Hepatocyte (in vitro differentiated cells): ENCODE data around the gene CSRP3. TPM values are rescaled to one million over a fixed set of nuclear protein-coding genes. Genes with fewer than 3 reads are reported as not detected.

ENCODE experiments used
- DNase-seq: peaks from one replicate; pipeline ENCODE4 v3.0.0-alpha.2; 2016; ENCODE audit warnings: low spot score
- H2AFZ ChIP-seq: fragments of 200-600 bp; sonication (generic); 2 replicates; pipeline ENCODE4 v1.6.0; 2016; ENCODE audit warnings: antibody characterized with exemption, mild to moderate bottlenecking
- H3K27ac ChIP-seq: fragments of 200-600 bp; sonication (generic); 2 replicates; pipeline ENCODE4 v1.5.1; 2016; ENCODE audit warnings: mild to moderate bottlenecking
- H3K27me3 ChIP-seq: fragments of 200-600 bp; sonication (generic); 2 replicates; pipeline ENCODE4 v1.6.1; 2016
- H3K36me3 ChIP-seq: fragments of 200-600 bp; sonication (generic); replicated peaks from 2 replicates; pipeline ENCODE4 v1.5.1; 2016; ENCODE audit warnings: low read depth; ENCODE audit not compliant: insufficient read depth
- H3K4me1 ChIP-seq: fragments of 200-600 bp; sonication (generic); 2 replicates; pipeline ENCODE4 v1.5.1; 2016; ENCODE audit warnings: mild to moderate bottlenecking, moderate library complexity; ENCODE audit not compliant: insufficient read depth
- H3K4me2 ChIP-seq: fragments of 200-600 bp; sonication (generic); 2 replicates; pipeline ENCODE4 v1.6.0; 2016
- H3K4me3 ChIP-seq: fragments of 200-600 bp; sonication (generic); 2 replicates; pipeline ENCODE4 v1.5.1; 2016; ENCODE audit warnings: mild to moderate bottlenecking
- H3K79me2 ChIP-seq: fragments of 200-600 bp; sonication (generic); 2 replicates; pipeline ENCODE4 v1.6.0; 2017; ENCODE audit warnings: mild to moderate bottlenecking
- H3K9me2 ChIP-seq: fragments of 200-600 bp; sonication (generic); replicated peaks from 2 replicates; pipeline ENCODE4 v1.6.0; 2017; ENCODE audit warnings: mild to moderate bottlenecking; ENCODE audit not compliant: insufficient read depth
- H3K9me3 ChIP-seq: fragments of 200-600 bp; sonication (generic); 2 replicates; pipeline ENCODE4 v1.5.1; 2016; ENCODE audit warnings: low read depth, mild to moderate bottlenecking
- H4K20me1 ChIP-seq: fragments of 200-600 bp; sonication (generic); 2 replicates; pipeline ENCODE4 v1.6.0; 2016; ENCODE audit warnings: mild to moderate bottlenecking; ENCODE audit not compliant: insufficient read depth, poor library complexity, severe bottlenecking
- EZH2 ChIP-seq: fragments of 200-600 bp; sonication (generic); IDR thresholded peaks from 2 replicates; pipeline ENCODE4 v1.6.1; 2016; ENCODE audit warnings: antibody characterized with exemption, mild to moderate bottlenecking, borderline replicate concordance
- EZH2phosphoT487 ChIP-seq: fragments of 200-600 bp; sonication (generic); IDR thresholded peaks from one replicate; pipeline ENCODE4 v1.6.1; 2018; ENCODE audit warnings: antibody characterized with exemption, mild to moderate bottlenecking, low read depth, moderate library complexity; ENCODE audit not compliant: unreplicated experiment, severe bottlenecking
- WGBS: methylation state at CpG from one replicate; pipeline ENCODE4 v1.1.6; 2016; ENCODE audit warnings: low lambda C conversion rate; ENCODE audit errors: missing lambda C conversion rate; 5-methylcytosine and 5-hydroxymethylcytosine counted together
- polyA plus RNA-seq: library from polyadenylated mRNA; unstranded; fragments of >200 nt; fragmentation: Nextera tagmentation; extraction: Ambion mirVana; gene quantifications from 2 replicates; pipeline ENCODE4 v1.2.1, GENCODE V29; 2016
- total RNA-seq: library from RNA; depleted of rRNA; stranded (reverse); fragments of >200 nt; gene quantifications from 2 replicates; pipeline ENCODE4 v1.2.3, GENCODE V29; 2014
- TF ChIP-seq, protein P1 (sequence below): fragments of 200-600 bp; sonication (generic); IDR thresholded peaks from 2 replicates; pipeline ENCODE4 v1.5.1; 2016; ENCODE audit warnings: antibody characterized with exemption, mild to moderate bottlenecking; ENCODE audit not compliant: poor library complexity

Gene CSRP3
- total RNA-seq: 0.88 TPM in 1 of 2 replicates, not detected in the other
- 0.41 and 0.77 TPM in 2 replicates for polyA plus RNA-seq

DNA sequence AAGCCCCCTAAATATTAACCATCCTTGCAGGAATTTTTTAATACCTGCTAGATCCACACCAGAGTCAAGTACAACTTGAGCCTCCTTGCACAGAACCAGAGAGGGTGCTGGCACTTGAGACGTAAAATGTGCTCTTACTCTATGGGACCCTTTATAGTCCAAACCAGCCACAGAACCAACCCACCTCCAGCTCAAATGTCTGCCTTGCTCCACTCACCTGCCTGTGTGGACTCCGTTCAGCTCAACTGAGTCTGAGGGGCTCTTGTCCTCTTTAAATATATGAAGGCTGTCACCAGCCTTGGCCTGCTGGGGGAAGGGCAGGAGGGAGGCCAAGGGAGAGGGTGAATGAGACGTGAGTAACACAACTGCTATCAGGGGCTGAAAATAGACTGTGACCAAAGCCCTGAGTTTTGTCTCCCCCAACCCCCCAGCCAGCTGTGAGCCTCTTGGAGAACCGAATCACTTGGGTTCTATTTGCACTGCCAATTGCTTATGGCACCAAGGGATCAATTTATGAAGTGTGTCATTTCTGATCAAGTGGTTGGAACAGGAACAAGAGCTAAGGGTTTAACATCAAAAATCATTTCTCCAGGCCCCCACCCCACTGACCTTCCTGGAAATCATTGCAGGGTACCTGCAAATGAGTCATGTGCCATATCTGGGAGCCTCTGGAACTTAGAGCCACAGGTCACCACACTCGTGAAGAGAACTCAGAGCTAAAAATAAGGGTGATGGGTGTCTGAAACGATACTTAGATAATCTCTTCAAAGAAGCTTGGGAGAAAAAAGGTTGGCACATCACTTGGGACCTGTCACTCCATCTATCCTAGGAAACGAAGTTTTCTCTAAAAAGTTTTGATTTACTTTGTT is at the start of gene CSRP3:
Gene CSRP3, minus strand, starts transcription at position 247 of the 869 bp plus-strand sequence. CDS start 9,535 bp downstream, outside the sequence.
- Histone ChIP-seq H3K79me2 (no peaks in the 10 kb centered on the region), H3K9me2 (no peaks in the 10 kb centered on the region), H3K27ac (no peak within 1 kb of the TSS), H3K4me2 (no peak within 1 kb of the TSS), H4K20me1 (no peaks in the 10 kb centered on the region), H3K4me1 (peaks cover 15% of the 10 kb centered on the region), H3K9me3 (no peaks in the 10 kb centered on the region), H3K4me3 (no peak within 1 kb of the TSS), H3K36me3 (no peaks in the 10 kb centered on the region), H3K27me3 (no peaks in the 10 kb centered on the region), H2AFZ (no peak within 1 kb of the TSS)
- DNase-seq: no peak
- TF ChIP-seq EZH2 (no peak), EZH2phosphoT487 (no peak)
- TF ChIP-seq, protein P1, sequence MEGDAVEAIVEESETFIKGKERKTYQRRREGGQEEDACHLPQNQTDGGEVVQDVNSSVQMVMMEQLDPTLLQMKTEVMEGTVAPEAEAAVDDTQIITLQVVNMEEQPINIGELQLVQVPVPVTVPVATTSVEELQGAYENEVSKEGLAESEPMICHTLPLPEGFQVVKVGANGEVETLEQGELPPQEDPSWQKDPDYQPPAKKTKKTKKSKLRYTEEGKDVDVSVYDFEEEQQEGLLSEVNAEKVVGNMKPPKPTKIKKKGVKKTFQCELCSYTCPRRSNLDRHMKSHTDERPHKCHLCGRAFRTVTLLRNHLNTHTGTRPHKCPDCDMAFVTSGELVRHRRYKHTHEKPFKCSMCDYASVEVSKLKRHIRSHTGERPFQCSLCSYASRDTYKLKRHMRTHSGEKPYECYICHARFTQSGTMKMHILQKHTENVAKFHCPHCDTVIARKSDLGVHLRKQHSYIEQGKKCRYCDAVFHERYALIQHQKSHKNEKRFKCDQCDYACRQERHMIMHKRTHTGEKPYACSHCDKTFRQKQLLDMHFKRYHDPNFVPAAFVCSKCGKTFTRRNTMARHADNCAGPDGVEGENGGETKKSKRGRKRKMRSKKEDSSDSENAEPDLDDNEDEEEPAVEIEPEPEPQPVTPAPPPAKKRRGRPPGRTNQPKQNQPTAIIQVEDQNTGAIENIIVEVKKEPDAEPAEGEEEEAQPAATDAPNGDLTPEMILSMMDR: no peak
- 82% methylated on average over 7 of the region's 7 CpGs for WGBS

DNA sequence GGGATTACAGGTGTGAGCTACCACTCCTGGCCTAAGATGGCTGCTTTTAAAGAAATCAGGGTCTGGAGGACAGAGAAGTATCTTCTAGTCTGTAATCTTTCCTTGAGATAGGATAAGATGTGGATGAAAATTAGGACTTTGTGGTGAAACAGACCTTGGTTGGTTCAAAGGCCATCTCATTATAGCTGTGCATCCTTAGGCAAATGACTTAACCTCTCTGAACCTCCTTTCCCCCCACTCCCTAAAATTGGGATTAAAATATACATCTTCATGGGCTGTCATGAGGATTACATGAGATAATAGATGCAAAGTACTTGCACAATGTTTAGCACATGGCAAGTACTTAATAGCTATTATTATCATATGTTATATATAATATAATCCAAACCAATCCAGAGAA is 49.8 kb upstream of the CSRP3 start:
- Histone ChIP-seq H3K9me2 (no peaks in the 10 kb centered on the region), H3K9me3 (no peaks in the 10 kb centered on the region), H4K20me1 (no peaks in the 10 kb centered on the region), H2AFZ (no peak overlapping the region), H3K27me3 (no peaks in the 10 kb centered on the region), H3K4me2 (no peak overlapping the region), H3K4me1 (no peaks in the 10 kb centered on the region), H3K4me3 (no peak overlapping the region), H3K36me3 (no peaks in the 10 kb centered on the region), H3K79me2 (no peaks in the 10 kb centered on the region), H3K27ac (no peak overlapping the region)
- TF ChIP-seq EZH2phosphoT487: no peak
- TF ChIP-seq, protein P1: no peak
- TF ChIP-seq EZH2: no peak
- DNase-seq: no peak

DNA sequence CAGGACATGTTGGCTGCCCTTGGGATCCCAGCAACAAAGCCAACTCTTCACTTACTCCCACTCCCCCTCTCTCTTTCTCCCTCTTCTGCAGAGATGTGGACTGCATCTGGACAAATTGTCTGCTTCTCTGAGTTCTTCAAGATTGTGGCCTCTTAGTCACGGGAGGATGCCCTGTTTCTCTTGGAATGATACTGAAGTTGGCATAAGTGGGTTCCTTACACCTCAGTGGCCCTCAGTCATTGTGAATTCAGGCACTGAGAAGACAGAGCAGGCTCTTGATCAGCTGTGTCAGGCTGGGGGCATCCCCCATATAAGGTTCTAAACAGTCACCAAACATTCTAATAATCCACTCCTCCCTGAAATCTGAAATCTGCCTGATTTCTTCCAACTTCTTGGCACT is 45.0 kb upstream of the CSRP3 start:
- no peaks in the 10 kb centered on the region for H3K79me2 ChIP-seq
- no peak overlapping the region for H3K4me3 ChIP-seq
- peaks cover 5% of the 10 kb centered on the region for H3K4me1 ChIP-seq
- DNase-seq: no peak
- H3K27ac ChIP-seq: no peak overlapping the region
- no peaks in the 10 kb centered on the region for H3K9me2 ChIP-seq
- H3K4me2 ChIP-seq: no peak overlapping the region
- peaks cover 11% of the 10 kb centered on the region for H3K27me3 ChIP-seq
- H4K20me1 ChIP-seq: no peaks in the 10 kb centered on the region
- H3K36me3 ChIP-seq: no peaks in the 10 kb centered on the region
- WGBS: 89% methylated on average over 1 of the region's 1 CpG
- TF ChIP-seq, protein P1: no peak
- TF ChIP-seq EZH2phosphoT487: no peak
- no peak for TF ChIP-seq EZH2
- no peak overlapping the region for H2AFZ ChIP-seq
- H3K9me3 ChIP-seq: no peaks in the 10 kb centered on the region
